DOHH2 (cell line): ENCODE results near the gene P2RX7.

Experiments
- CTCF ChIP-seq: fragments of 200-600 bp; sonication (generic); IDR thresholded peaks from one replicate; pipeline ENCODE4 v1.5.1; 2014; ENCODE audit warnings: antibody characterized with exemption, mild to moderate bottlenecking, low read depth, low read length; ENCODE audit not compliant: poor library complexity, severe bottlenecking
- EZH2phosphoT487 ChIP-seq: fragments of 200-600 bp; sonication (generic); IDR thresholded peaks from 2 replicates; pipeline ENCODE4 v1.6.1; 2017; ENCODE audit warnings: borderline replicate concordance, mild to moderate bottlenecking, antibody characterized with exemption, low read length, moderate library complexity, mixed read lengths

- TF ChIP-seq CTCF, result no peak
- TF ChIP-seq EZH2phosphoT487, result no peak
Observed at GRCh38 chr12:121086781-121087295, 45.8 kb upstream of the P2RX7 start.
